GM12874 (cell line): ENCODE measurements around the gene THRB.

ENCODE experiments used
- CTCF ChIP-seq: IDR thresholded peaks from 2 replicates; pipeline ENCODE4 v1.5.1; 2011; ENCODE audit warnings: low read depth, mild to moderate bottlenecking, control low read depth, low read length, moderate library complexity; ENCODE audit not compliant: insufficient read depth

Gene THRB

GRCh38 chr3:24352893-24353553 is 141.6 kb downstream of the THRB start:
- TF ChIP-seq CTCF, result no peak

- TF ChIP-seq CTCF, result no peak
These were observed 142.7 kb downstream of the THRB start for GRCh38 chr3:24351779-24352469.

GRCh38 chr3:24349367-24350019 is 145.2 kb downstream of the THRB start:
- TF ChIP-seq CTCF, result no peak

GRCh38 chr3:24348348-24348747 is 146.3 kb downstream of the THRB start:
- TF ChIP-seq CTCF, result no peak

GRCh38 chr3:24344784-24345439 is 149.7 kb downstream of the THRB start:
- TF ChIP-seq CTCF, result no peak

- no peak for TF ChIP-seq CTCF
These were observed 151.4 kb downstream of the THRB start for GRCh38 chr3:24343084-24343783.
